GM19468 (cell line): ENCODE data around the gene EFS.

Experiments used
- ATAC-seq: cut with Tn5 transposase; IDR thresholded peaks from one replicate; pipeline ENCODE4 v1.9.1; 2021; ENCODE audit warnings: mild to moderate bottlenecking, moderate library complexity, moderate number of reproducible peaks; ENCODE audit not compliant: unreplicated experiment; ENCODE audit errors: extremely low read depth

Gene EFS

GRCh38 chr14:23360496-23360895, 4.5 kb downstream of the EFS start:
- ATAC-seq, result no peak

GRCh38 chr14:23359722-23360447, 5.1 kb downstream of the EFS start:
- ATAC-seq, result no peak

- ATAC-seq, result no peak
These were observed 5.8 kb downstream of the EFS start for GRCh38 chr14:23359167-23359626.

GRCh38 chr14:23358553-23359166, 6.3 kb downstream of the EFS start:
- ATAC-seq, result no peak

- ATAC-seq, result no peak
These were observed 6.9 kb downstream of the EFS start for GRCh38 chr14:23358042-23358441.

- no peak for ATAC-seq
These were observed 7.7 kb downstream of the EFS start for GRCh38 chr14:23357261-23357660.

- no peak for ATAC-seq
These were observed 8.3 kb downstream of the EFS start for GRCh38 chr14:23356662-23357061.

GRCh38 chr14:23355871-23356435, 9.0 kb downstream of the EFS start:
- no peak for ATAC-seq

- ATAC-seq, result no peak
These were observed 10.0 kb downstream of the EFS start for GRCh38 chr14:23354990-23355389.

GRCh38 chr14:23353433-23353780, 11.6 kb downstream of the EFS start:
- no peak for ATAC-seq

- no peak for ATAC-seq
These were observed 12.2 kb downstream of the EFS start, which contains the start of gene SLC22A17 for GRCh38 chr14:23352506-23353432. TSS of gene SLC22A17 (minus strand) at chr14:23352887.

GRCh38 chr14:23351681-23352505, 13.1 kb downstream of the EFS start:
- no peak for ATAC-seq

GRCh38 chr14:23349156-23349845, 15.7 kb downstream of the EFS start:
- ATAC-seq, result no peak

- no peak for ATAC-seq
These were observed 16.7 kb downstream of the EFS start for GRCh38 chr14:23348297-23348655.

GRCh38 chr14:23347406-23348296, 17.3 kb downstream of the EFS start:
- ATAC-seq, result no peak

- ATAC-seq, result no peak
These were observed 18.1 kb downstream of the EFS start for GRCh38 chr14:23346693-23347405.

GRCh38 chr14:23345987-23346692, 18.8 kb downstream of the EFS start:
- no peak for ATAC-seq
